Measurements from ENCODE around the gene NCF1.
A peak's percentile ranks its signal among the peaks of the same experiment; 100 is the strongest.
"Not testable (repeated sequence)": the region's sequence is repeated elsewhere in the genome, so short reads cannot be mapped to it uniquely, and the experiment has no call there.

The NCF1 gene

GRCh38 chr7:74788369-74789150, 14.7 kb downstream of the NCF1 start:
- DNase-seq = peak; percentile 90

- DNase-seq = not testable (repeated sequence)
These were observed 15.5 kb downstream of the NCF1 start for GRCh38 chr7:74789200-74789736.

- not testable (repeated sequence) for DNase-seq
These were observed 24.2 kb downstream of the NCF1 start for GRCh38 chr7:74797848-74798622.

GRCh38 chr7:74798644-74799043, 24.8 kb downstream of the NCF1 start:
- DNase-seq = not testable (repeated sequence)

- not testable (repeated sequence) for DNase-seq
These were observed 42.1 kb downstream of the NCF1 start for GRCh38 chr7:74815882-74816281.

GRCh38 chr7:74820146-74820805, 46.5 kb downstream of the NCF1 start:
- not testable (repeated sequence) for DNase-seq

GRCh38 chr7:74821259-74821658, 47.4 kb downstream of the NCF1 start:
- not testable (repeated sequence) for DNase-seq

- not testable (repeated sequence) for DNase-seq
These were observed 56.1 kb downstream of the NCF1 start for GRCh38 chr7:74829959-74830358.

GRCh38 chr7:74830411-74830810, 56.6 kb downstream of the NCF1 start:
- not testable (repeated sequence) for DNase-seq
